Measurements from ENCODE around the gene PCID2.

- TF ChIP-seq CTCF (IDR thresholded peaks at IDR 0.05): no peak
- no peak for TF ChIP-seq EZH2 (IDR thresholded peaks at IDR 0.05; ENCODE audit: borderline replicate concordance, insufficient read depth, low read depth, low read length, poor library complexity, severe bottlenecking)
These were observed 37.0 kb downstream of the PCID2 start for GRCh38 chr13:113171250-113172125.
